SK-N-SH (cell line): Measurements from ENCODE around the gene RABEP2. TPM values are rescaled to one million over a fixed set of nuclear protein-coding genes. Genes with fewer than 3 reads are reported as not detected.

Experiments
- CTCF ChIA-PET: fragments of 300-600, 350-600 bp; formaldehyde crosslinking; extraction: SDS; loops from one replicate; lab custom pipeline; 2021; lab: Yijun Ruan, JAX
- POLR2A ChIA-PET: fragments of 350-600 bp; sonication (Branson Sonifier 250); formaldehyde crosslinking; extraction: SDS; loops from one replicate; lab custom pipeline; 2020; ENCODE audit warnings: antibody characterized with exemption, inconsistent platforms; lab: Yijun Ruan, JAX
- DNase-seq: peaks from one replicate; pipeline ENCODE4 v3.0.0; 2012
- H2AFZ ChIP-seq: fragments of 200-600 bp; sonication (generic); 2 replicates; pipeline ENCODE4 v1.8.1; 2016; ENCODE audit warnings: antibody characterized with exemption, mild to moderate bottlenecking, low read depth
- H3F3A ChIP-seq: fragments of 200-600 bp; sonication (generic); replicated peaks from 2 replicates; pipeline ENCODE3; 2016; ENCODE audit warnings: antibody characterized with exemption, mild to moderate bottlenecking; ENCODE audit not compliant: insufficient read depth
- H3K27ac ChIP-seq, 2 experiments: fragments of 200-500 bp in 1 of 2; fragments of 200-600 bp in 1 of 2; sonication (Bioruptor generic) in 1 of 2; sonication (generic), shearing (Covaris generic) in 1 of 2; 2 replicates each; pipeline versions ENCODE4 v1.5.1 to v1.6.1; 2014 to 2016; ENCODE audit warnings: low read depth in 2 of 2, inconsistent platforms in 1 of 2, low read length in 1 of 2, mild to moderate bottlenecking in 1 of 2, mixed read lengths in 1 of 2
- H3K27me3 ChIP-seq: fragments of 200-600 bp; sonication (generic), shearing (Covaris generic); 2 replicates; pipeline ENCODE4 v1.6.1; 2016; ENCODE audit warnings: mixed run types; ENCODE audit not compliant: insufficient read depth
- H3K36me3 ChIP-seq, 2 experiments: fragments of 200-500 bp in 1 of 2; fragments of 200-600 bp in 1 of 2; sonication (Bioruptor generic) in 1 of 2; sonication (generic) in 1 of 2; replicated peaks in 1 of 2; 2 replicates each; pipeline versions ENCODE3 to v1.5.1; 2014 to 2016; ENCODE audit warnings: low read length in 1 of 2, mild to moderate bottlenecking in 1 of 2; ENCODE audit not compliant: insufficient read depth in 2 of 2, control insufficient read depth in 1 of 2
- H3K4me1 ChIP-seq, 2 experiments: fragments of 200-500 bp in 1 of 2; fragments of 200-600 bp in 1 of 2; sonication (Bioruptor generic) in 1 of 2; sonication (generic), shearing (Covaris generic) in 1 of 2; 2 replicates each; pipeline versions ENCODE4 v1.5.1 to v1.6.1; 2014 to 2016; ENCODE audit warnings: low read depth in 1 of 2, low read length in 1 of 2, mixed run types in 1 of 2; ENCODE audit not compliant: insufficient read depth in 2 of 2, control insufficient read depth in 1 of 2
- H3K4me2 ChIP-seq: fragments of 200-600 bp; sonication (generic), shearing (Covaris generic); 2 replicates; pipeline ENCODE4 v1.6.1; 2017; ENCODE audit warnings: mixed run types
- H3K4me3 ChIP-seq, 2 experiments: fragments of 200-500 bp in 1 of 2; fragments of 200-600 bp in 1 of 2; sonication (Bioruptor generic) in 1 of 2; sonication (generic), shearing (Covaris generic) in 1 of 2; 2 replicates each; pipeline versions ENCODE4 v1.5.1 to v1.8.1; 2014 to 2016; ENCODE audit warnings: low read depth in 2 of 2, inconsistent platforms in 1 of 2, low read length in 1 of 2, mild to moderate bottlenecking in 1 of 2, mixed read lengths in 1 of 2, moderate library complexity in 1 of 2
- H3K79me2 ChIP-seq: fragments of 200-600 bp; sonication (generic); 2 replicates; pipeline ENCODE4 v1.8.1; 2017; ENCODE audit warnings: mild to moderate bottlenecking; ENCODE audit not compliant: insufficient read depth
- H3K9ac ChIP-seq: fragments of 200-600 bp; sonication (generic); 2 replicates; pipeline ENCODE4 v1.6.1; 2017; ENCODE audit warnings: mixed run types
- H3K9me2 ChIP-seq: fragments of 200-600 bp; sonication (generic); 2 replicates; pipeline ENCODE4 v1.6.1; 2017; ENCODE audit warnings: mixed run types
- H3K9me3 ChIP-seq: fragments of 200-600 bp; sonication (generic); 2 replicates; pipeline ENCODE4 v1.6.1; 2017; ENCODE audit warnings: mixed run types, mild to moderate bottlenecking, moderate library complexity
- H4K20me1 ChIP-seq: fragments of 200-600 bp; sonication (generic); 2 replicates; pipeline ENCODE4 v1.6.1; 2017; ENCODE audit warnings: mild to moderate bottlenecking, mixed run types; ENCODE audit not compliant: insufficient read depth
- CHD2 ChIP-seq: fragments of 150-350 bp; IDR thresholded peaks from 2 replicates; pipeline ENCODE4 v1.6.1; 2018; ENCODE audit warnings: low read length; ENCODE audit not compliant: partially characterized antibody
- ELF1 ChIP-seq: IDR thresholded peaks from 2 replicates; pipeline ENCODE4 v1.4.0; 2012
- GABPA ChIP-seq: IDR thresholded peaks from 2 replicates; pipeline ENCODE4 v1.4.0; 2012; ENCODE audit warnings: low read depth, mild to moderate bottlenecking
- GATA2 ChIP-seq: sonication (generic); formaldehyde crosslinking; IDR thresholded peaks from 2 replicates; pipeline ENCODE4 v1.5.0; 2020; ENCODE audit warnings: mild to moderate bottlenecking, missing genetic modification reagents
- IRF3 ChIP-seq: fragments of 150-350 bp; IDR thresholded peaks from 2 replicates; pipeline ENCODE4 v1.6.1; 2016; ENCODE audit warnings: mild to moderate bottlenecking, low read depth, low read length
- JUND ChIP-seq: IDR thresholded peaks from 2 replicates; pipeline ENCODE4 v1.4.0; 2012
- MAX ChIP-seq: IDR thresholded peaks from 2 replicates; pipeline ENCODE4 v1.4.0; 2012; ENCODE audit warnings: low read depth
- MEF2A ChIP-seq: IDR thresholded peaks from 2 replicates; pipeline ENCODE4 v1.4.0; 2012; ENCODE audit warnings: low read depth, borderline replicate concordance
- MXI1 ChIP-seq: IDR thresholded peaks from 2 replicates; pipeline ENCODE4 v1.6.1; 2012; ENCODE audit warnings: mild to moderate bottlenecking, low read depth, low read length, improper control_type of control experiment
- NFIC ChIP-seq: IDR thresholded peaks from 2 replicates; pipeline ENCODE4 v1.4.0; 2012; ENCODE audit warnings: borderline replicate concordance
- POLR2AphosphoS5 ChIP-seq: IDR thresholded peaks from 2 replicates; pipeline ENCODE4 v1.6.1; 2012; ENCODE audit warnings: low read depth, low read length
- RFX5 ChIP-seq: IDR thresholded peaks from 2 replicates; pipeline ENCODE4 v1.6.1; 2012; ENCODE audit warnings: mild to moderate bottlenecking, improper control_type of control experiment, low read length
- RXRA ChIP-seq: IDR thresholded peaks from 2 replicates; pipeline ENCODE4 v1.4.0; 2012; ENCODE audit warnings: low read depth, mild to moderate bottlenecking, borderline replicate concordance
- TCF12 ChIP-seq: IDR thresholded peaks from 2 replicates; pipeline ENCODE4 v1.4.0; 2012
- USF1 ChIP-seq: IDR thresholded peaks from 2 replicates; pipeline ENCODE4 v1.4.0; 2012; ENCODE audit warnings: low read depth, borderline replicate concordance
- USF2 ChIP-seq: fragments of 150-350 bp; IDR thresholded peaks from 2 replicates; pipeline ENCODE4 v1.6.1; 2017; ENCODE audit warnings: antibody characterized with exemption, low read length, low read depth, borderline replicate concordance
- WGBS: methylation state at CpG from one replicate; pipeline ENCODE4 v1.1.6; 2017; ENCODE audit warnings: low lambda C conversion rate; 5-methylcytosine and 5-hydroxymethylcytosine counted together
- polyA plus RNA-seq, 3 experiments: library from polyadenylated mRNA; depleted of rRNA; stranded (reverse); fragments of >200 nt; gene quantifications; 2 replicates each; pipeline ENCODE4 v1.2.3, GENCODE V29; 2012
- TF ChIP-seq, protein P1 (sequence below): IDR thresholded peaks from 2 replicates; pipeline ENCODE4; 2012
- TF ChIP-seq, protein P2 (sequence below): IDR thresholded peaks from 2 replicates; pipeline ENCODE4 v1.4.0; 2012; ENCODE audit warnings: low read depth, borderline replicate concordance
- TF ChIP-seq, protein P3 (sequence below): IDR thresholded peaks from 2 replicates; pipeline ENCODE4 v1.6.1; 2012; ENCODE audit warnings: mild to moderate bottlenecking, low read depth, low read length, moderate library complexity

RABEP2 gene
- polyA plus RNA-seq, 1 of the 3 experiments (the other 2 are of a cell fraction) = 46.1 TPM

DNA sequence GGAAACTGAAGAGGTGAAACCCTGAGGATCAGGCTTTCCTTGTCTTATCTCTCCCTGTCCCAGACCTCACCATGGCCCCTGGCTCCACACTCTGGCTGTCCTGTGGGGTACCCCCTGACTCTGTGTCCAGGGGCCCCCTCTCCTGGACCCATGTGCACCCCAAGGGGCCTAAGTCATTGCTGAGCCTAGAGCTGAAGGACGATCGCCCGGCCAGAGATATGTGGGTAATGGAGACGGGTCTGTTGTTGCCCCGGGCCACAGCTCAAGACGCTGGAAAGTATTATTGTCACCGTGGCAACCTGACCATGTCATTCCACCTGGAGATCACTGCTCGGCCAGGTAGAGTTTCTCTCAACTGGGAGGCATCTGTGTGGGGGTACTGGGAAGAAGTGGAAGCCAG is 8.1 kb upstream of the RABEP2 start:
- H3K27me3 ChIP-seq = no peaks in the 10 kb centered on the region
- H3K9me2 ChIP-seq = no peaks in the 10 kb centered on the region
- H3K4me2 ChIP-seq = no peak overlapping the region
- TF ChIP-seq RFX5 (no peak), GABPA (no peak), MXI1 (no peak), ELF1 (no peak), NFIC (no peak), GATA2 (no peak), CHD2 (no peak), RXRA (no peak), POLR2AphosphoS5 (no peak), USF1 (no peak), JUND (no peak), MEF2A (no peak), IRF3 (no peak), TCF12 (no peak), MAX (no peak), USF2 (no peak)
- TF ChIP-seq, protein P1, sequence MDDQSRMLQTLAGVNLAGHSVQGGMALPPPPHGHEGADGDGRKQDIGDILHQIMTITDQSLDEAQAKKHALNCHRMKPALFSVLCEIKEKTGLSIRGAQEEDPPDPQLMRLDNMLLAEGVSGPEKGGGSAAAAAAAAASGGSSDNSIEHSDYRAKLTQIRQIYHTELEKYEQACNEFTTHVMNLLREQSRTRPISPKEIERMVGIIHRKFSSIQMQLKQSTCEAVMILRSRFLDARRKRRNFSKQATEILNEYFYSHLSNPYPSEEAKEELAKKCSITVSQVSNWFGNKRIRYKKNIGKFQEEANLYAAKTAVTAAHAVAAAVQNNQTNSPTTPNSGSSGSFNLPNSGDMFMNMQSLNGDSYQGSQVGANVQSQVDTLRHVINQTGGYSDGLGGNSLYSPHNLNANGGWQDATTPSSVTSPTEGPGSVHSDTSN = no peak
- TF ChIP-seq, protein P2, sequence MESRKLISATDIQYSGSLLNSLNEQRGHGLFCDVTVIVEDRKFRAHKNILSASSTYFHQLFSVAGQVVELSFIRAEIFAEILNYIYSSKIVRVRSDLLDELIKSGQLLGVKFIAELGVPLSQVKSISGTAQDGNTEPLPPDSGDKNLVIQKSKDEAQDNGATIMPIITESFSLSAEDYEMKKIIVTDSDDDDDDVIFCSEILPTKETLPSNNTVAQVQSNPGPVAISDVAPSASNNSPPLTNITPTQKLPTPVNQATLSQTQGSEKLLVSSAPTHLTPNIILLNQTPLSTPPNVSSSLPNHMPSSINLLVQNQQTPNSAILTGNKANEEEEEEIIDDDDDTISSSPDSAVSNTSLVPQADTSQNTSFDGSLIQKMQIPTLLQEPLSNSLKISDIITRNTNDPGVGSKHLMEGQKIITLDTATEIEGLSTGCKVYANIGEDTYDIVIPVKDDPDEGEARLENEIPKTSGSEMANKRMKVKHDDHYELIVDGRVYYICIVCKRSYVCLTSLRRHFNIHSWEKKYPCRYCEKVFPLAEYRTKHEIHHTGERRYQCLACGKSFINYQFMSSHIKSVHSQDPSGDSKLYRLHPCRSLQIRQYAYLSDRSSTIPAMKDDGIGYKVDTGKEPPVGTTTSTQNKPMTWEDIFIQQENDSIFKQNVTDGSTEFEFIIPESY = no peak
- TF ChIP-seq, protein P3, sequence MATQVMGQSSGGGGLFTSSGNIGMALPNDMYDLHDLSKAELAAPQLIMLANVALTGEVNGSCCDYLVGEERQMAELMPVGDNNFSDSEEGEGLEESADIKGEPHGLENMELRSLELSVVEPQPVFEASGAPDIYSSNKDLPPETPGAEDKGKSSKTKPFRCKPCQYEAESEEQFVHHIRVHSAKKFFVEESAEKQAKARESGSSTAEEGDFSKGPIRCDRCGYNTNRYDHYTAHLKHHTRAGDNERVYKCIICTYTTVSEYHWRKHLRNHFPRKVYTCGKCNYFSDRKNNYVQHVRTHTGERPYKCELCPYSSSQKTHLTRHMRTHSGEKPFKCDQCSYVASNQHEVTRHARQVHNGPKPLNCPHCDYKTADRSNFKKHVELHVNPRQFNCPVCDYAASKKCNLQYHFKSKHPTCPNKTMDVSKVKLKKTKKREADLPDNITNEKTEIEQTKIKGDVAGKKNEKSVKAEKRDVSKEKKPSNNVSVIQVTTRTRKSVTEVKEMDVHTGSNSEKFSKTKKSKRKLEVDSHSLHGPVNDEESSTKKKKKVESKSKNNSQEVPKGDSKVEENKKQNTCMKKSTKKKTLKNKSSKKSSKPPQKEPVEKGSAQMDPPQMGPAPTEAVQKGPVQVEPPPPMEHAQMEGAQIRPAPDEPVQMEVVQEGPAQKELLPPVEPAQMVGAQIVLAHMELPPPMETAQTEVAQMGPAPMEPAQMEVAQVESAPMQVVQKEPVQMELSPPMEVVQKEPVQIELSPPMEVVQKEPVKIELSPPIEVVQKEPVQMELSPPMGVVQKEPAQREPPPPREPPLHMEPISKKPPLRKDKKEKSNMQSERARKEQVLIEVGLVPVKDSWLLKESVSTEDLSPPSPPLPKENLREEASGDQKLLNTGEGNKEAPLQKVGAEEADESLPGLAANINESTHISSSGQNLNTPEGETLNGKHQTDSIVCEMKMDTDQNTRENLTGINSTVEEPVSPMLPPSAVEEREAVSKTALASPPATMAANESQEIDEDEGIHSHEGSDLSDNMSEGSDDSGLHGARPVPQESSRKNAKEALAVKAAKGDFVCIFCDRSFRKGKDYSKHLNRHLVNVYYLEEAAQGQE = no peak
- no peaks in the 10 kb centered on the region for H3K9me3 ChIP-seq
- no peak overlapping the region for H3K4me3 ChIP-seq
- no peak overlapping the region for H3K27ac ChIP-seq
- H2AFZ ChIP-seq = no peak overlapping the region
- H3F3A ChIP-seq = no peaks in the 10 kb centered on the region
- no peaks in the 10 kb centered on the region for H4K20me1 ChIP-seq
- 73% methylated on average over 8 of the region's 8 CpGs for WGBS
- no peaks in the 10 kb centered on the region for H3K4me1 ChIP-seq
- ChIA-PET POLR2A (no interaction called here), CTCF (interaction anchor here (1.1 to 2.2 kb wide), 2 partner anchors 11 to 60 kb away, joined by 3 to 14 read pairs; no protein-coding TSS in a partner anchor)
- H3K36me3 ChIP-seq = no peaks in the 10 kb centered on the region
- no peak for DNase-seq
- no peak overlapping the region for H3K9ac ChIP-seq
- H3K79me2 ChIP-seq = no peaks in the 10 kb centered on the region
